Activated CD8-positive, alpha-beta memory T cell treated with anti-CD3 and anti-CD28 coated beads, Interleukin-2, amount 50 U/mL, for 24 hours (primary cell): ENCODE data around the gene LSM2.

ENCODE experiments used
- DNase-seq: peaks from one replicate; pipeline ENCODE4 v3.0.0-alpha.2; 2020; ENCODE audit errors: extremely low read depth

LSM2 gene

DNA sequence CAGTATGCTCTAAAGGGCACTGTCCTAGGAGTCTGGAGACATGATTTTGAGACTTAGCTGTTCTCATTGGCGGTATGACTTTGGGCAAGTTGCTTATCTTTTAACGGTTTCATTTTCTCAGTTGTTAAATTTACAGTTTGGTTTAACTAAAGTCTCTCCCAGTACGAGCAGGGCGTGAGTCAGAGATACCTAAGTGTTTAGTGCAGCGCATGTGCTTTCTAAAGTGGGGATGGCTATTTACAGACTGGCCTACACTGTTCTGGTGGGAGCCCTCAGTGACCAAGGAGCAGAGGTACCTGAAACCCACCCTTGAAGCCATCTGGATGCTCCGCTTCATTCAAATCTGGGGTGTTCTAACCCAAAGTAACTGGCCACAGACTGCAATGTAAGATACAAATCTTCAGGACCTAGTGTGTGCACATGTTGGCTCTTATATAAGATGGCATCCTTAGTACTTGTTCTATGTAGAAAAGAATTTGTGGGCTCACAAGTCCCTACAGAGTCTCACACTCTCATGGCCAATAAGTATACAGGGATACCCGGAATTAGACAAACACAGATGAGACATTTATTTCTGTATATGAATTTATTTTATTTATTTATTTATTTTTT lies 56.2 kb downstream of the LSM2 start:
- DNase-seq, result no peak

DNA sequence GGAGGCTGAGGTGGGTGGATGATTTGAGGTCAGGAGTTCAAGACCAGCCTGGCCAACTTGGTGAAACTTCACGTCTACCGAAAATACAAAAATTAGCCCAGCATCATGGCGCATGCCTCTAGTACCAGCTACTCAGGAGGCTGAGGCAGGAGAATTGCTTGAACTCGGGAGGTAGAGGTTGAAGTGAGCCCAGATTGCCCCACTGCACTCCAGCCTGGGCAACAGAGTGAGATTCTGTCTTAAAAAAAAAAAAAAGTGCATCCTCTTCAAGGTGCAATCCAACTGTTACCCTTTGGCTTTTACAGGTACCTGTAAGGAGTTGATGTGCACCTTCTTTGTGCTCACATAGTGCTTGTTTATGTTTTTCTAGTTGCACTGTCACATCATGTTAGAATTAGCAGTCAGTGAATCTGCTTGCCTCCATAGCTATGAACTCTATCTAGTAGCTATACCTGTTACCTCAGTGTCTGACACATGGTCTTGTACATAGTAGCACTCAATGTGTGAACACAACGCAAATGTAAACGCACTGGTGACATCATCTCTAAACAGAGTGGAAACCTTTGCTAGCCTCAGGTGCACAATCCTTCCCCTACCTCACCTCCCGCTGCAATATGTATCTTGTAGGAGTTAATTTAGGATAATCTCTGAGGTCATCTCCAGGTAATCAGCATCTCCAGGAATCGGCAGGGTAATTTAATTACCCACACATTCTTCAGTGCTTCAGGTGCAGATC lies 57.3 kb downstream of the LSM2 start:
- no peak for DNase-seq
